ENCODE data around the gene LFNG. TPM values are rescaled to one million over a fixed set of nuclear protein-coding genes. Genes with fewer than 3 reads are reported as not detected.

Gene LFNG
- total RNA-seq, 1 experiment from 2014 or later, result 11.9 TPM

DNA sequence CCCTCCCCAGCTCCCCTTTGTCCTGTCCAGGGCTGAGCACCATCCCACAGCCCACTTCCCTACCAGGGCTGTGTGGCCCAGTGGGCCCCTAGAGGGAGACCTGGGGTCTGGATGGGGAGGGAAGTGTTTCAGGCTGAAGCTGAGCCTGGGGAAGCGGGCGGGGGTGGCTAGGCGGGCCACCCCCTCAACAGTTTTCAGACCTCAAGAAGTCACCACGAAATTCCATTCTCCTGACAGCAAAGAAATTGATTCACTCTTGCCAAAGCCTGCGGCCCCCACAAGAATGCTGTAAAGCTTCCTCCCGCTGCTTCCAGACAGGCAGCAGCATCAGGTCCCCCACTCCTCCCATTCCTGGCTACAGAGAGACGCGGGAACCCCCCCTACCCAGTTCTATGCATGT, 2.5 kb upstream of the LFNG start:
- peak; percentile 95 for DNase-seq (ENCODE audit: low read depth)

DNA sequence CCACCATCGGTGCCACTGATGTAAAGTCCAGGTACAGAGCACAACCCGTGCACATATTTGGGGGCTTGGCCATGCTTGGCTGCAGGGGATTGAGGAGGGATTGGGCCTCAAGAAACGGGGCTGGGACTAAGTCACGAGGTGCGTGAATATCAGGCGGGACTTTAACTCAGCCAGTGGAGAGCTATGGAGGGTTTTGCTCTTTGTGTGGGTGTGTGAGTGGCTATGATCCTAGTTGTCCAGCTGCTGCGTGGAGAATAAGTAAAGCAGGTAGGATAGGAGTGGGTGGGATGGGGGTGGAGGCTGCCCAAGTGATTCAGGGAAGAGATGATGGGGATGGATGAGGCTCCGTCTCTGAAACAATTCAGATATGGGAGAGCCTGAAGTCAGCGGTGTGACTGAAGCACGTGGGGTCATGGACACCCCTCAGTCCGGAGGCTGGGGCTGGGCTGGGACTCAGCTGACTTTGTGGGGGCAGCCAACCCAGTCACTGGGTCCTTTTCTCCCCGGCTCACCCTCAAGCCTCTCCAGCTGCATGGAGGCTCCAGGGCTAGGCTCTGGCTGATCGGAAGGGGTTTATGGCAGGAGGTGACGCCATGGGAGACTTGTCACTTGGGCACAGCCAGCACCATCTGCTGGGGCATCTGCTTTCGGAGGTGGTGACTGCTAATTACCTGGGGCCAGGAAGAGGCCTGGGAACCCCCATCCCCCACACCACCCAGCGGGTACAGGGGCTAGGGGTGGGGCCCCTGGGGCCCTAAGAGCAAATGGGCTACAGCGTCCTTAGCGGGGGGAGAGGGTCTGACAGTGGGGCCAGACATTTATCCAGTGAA, 1.7 kb upstream of the LFNG start:
- no peak for DNase-seq (ENCODE audit: low read depth)

GRCh38 chr7:2518737-2519118, 846 bp upstream of the LFNG start:
- no peak for DNase-seq (ENCODE audit: low read depth)

- DNase-seq (ENCODE audit: low read depth), result peak; percentile 74
Observed at GRCh38 chr7:2520131-2520760, 672 bp downstream of the LFNG start.

GRCh38 chr7:2520761-2521290, 1.3 kb downstream of the LFNG start:
- peak; percentile 74 for DNase-seq (ENCODE audit: low read depth)

GRCh38 chr7:2521341-2521745, 1.8 kb downstream of the LFNG start:
- DNase-seq (ENCODE audit: low read depth), result peak; percentile 37

GRCh38 chr7:2521952-2522591, 2.5 kb downstream of the LFNG start:
- peak; percentile 89 for DNase-seq (ENCODE audit: low read depth)

- peak; percentile 89 for DNase-seq (ENCODE audit: low read depth)
Observed at GRCh38 chr7:2522780-2523433, 3.3 kb downstream of the LFNG start.

DNA sequence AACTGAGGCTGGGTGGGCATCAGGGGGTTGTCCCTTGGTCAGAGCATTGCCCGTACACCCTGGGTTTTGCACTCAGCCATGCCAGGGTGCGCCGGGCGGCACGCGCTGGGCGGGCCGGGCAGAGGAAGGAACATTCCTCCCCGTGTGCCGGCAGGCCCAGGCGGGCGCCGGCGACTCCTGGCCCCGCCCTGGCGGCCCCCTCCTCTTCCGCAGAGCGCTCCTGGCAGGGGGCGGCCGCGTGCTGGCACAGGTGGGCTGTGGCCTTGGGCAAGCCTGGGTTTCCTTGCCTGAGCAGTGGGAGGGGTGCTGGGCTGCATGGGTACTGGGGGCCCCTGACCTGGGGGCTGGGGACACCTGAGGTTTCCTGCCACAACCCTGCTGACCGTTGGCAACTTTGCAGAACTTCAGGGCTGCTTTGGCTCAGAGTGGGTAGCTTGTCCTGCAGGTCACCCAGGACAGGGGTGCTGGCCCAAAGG, 3.9 kb downstream of the LFNG start:
- DNase-seq (ENCODE audit: low read depth), result no peak

DNA sequence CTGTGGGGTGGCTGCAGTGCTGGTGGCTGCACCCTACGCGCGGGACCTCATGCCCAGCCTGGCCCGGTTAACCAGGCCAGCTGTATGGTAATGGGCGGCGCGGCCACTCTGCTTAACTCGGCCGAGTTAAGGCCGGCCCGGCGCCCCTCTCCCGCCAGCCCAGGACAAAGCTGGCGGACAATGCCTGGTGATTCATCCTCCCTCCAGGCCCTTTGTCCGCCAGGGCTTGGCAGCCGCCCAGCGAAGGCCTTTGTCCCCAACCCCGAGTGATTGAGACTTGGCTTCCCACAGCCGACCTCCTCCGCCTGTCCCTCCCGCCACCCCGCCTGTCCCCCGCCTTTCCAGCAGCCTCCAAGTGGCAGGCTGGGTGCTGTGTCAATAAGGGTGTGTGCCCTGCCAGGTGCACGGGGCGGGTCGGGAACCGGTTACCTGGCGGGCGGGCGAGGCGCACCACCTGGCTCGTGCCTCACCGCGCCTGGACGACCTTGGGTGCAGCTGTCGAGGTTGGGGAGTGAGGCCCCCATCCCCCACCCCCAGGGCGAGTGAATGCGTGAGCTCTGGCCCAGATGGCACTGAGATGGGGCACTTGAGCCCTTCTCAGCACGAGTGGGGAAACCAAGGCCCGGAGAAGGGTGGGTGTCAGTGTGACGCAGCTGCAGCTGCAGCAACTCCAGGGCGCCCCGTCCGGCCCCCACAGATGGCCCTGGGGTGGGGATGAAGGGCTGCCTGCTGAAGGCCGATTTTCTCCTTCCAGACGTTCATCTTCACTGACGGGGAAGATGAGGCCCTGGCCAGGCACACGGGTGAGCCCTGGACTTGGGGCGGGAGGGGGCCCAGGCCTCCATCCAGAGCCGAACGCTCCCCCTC, 4.6 kb downstream of the LFNG start:
- DNase-seq (ENCODE audit: low read depth), result peak; percentile 91

- no peak for DNase-seq (ENCODE audit: low read depth)
Observed at GRCh38 chr7:2524808-2525657, 5.5 kb downstream of the LFNG start.

DNA sequence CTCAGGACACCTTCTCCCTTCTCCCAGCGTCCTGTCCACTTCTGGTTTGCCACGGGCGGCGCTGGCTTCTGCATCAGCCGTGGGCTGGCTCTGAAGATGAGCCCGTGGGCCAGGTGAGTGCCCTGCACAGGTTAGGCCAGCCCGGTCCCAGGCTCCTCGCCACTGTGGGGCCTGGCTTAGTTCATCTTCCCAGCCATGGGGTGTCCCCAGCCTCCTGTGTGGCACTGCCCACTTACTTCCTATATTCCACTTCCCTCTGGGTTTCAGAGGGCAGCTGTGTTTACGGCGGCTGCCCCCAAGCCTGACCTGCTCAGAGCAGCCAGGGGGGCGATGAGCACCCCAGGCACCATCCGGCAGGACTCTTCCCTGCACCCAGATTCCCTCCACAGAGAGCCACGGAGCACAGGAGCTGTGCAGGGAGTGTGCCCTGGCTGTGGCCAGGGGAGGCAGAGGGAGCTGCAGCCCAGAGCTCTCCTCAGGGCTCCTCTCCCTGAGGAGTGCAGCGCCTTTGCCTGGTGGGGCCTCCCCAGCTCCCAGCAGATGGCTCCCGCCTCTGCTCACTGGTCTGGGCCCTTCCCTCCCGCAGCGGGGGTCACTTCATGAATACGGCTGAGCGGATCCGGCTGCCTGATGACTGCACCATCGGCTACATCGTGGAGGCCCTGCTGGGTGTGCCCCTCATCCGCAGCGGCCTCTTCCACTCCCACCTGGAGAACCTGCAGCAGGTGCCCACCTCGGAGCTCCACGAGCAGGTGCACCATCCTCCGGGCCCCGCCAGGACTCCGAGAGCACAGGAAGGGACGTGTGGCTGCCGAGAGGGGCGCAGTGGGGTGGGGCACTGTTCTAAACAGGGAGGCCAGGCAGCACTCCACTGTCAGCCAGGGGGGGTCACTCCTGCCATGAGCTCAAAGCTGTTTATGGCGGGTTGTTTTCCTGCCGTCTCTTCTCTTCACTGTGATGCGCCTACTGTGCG, 6.4 kb downstream of the LFNG start:
- DNase-seq (ENCODE audit: low read depth), result peak; percentile 37

DNA sequence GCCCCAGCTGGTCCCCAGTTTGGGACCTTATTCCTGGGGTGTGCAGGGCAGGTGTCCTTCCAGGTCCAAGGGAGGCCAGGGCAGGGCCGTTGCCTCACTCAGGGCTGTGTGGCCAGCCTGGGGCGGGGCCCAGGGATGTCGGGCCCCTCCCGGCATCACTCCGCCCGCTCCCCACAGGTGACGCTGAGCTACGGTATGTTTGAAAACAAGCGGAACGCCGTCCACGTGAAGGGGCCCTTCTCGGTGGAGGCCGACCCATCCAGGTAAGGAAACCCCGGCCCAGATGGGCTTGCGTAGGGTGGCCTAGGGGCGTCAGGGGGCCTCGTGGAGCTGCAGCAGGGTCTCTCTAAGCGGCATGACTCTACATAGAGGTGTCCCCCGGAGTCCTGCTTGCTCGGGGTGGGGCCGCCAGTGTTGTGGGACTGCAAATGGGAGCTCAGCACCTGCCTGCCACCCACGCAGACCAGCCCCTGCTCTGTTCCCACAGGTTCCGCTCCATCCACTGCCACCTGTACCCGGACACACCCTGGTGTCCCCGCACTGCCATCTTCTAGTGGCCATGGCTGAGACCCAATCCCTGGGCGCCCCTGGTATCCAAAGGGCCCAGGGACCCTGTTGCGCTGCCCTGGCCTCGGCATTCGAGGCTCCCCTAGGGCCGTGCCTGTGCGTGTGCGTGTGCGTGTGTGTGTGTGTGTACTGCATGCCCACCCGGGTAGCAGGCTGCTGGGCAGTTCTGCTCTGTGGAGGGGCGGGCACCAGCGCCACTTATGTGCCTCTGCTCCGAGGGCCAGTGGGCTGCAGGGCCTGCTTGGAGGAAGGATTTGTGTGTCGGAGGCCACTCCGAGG, 7.3 kb downstream of the LFNG start:
- DNase-seq (ENCODE audit: low read depth), result no peak

GRCh38 chr7:2527505-2528467, 8.2 kb downstream of the LFNG start:
- peak; percentile 94 for DNase-seq (ENCODE audit: low read depth)

GRCh38 chr7:2528481-2529095, 9.0 kb downstream of the LFNG start:
- no peak for DNase-seq (ENCODE audit: low read depth)
